Measurements from ENCODE around the gene NR1H2.
"Not testable (repeated sequence)": the region's sequence is repeated elsewhere in the genome, so short reads cannot be mapped to it uniquely, and the experiment has no call there.

The NR1H2 gene

GRCh38 chr19:50379602-50380001 is 3.3 kb downstream of the NR1H2 start:
- DNase-seq = no peak

- DNase-seq = no peak
Measured at GRCh38 chr19:50380137-50380536, 3.9 kb downstream of the NR1H2 start.

DNA sequence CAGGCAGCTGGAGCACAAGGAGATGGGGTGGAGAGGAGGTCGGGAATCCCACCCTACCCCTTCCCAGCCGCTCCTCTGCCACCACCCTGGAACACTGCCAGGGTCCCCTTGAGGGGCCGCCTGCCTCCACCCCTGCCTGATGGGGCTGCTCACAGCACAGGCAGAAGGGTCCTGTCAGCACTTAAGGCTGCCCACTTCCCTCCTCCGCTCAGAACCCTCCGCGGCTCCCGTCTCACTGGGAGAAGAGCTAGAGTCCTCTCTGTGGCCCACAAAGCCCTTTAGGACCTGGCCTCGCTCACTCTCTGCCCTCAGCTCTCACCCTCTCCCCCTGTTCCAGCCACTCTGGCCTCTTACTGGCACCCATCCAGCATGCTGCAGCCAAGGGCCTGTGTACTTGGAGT is 4.5 kb downstream of the NR1H2 start:
- DNase-seq = no peak

- no peak for DNase-seq
Measured at GRCh38 chr19:50381881-50382729, 5.8 kb downstream of the NR1H2 start.

- no peak for DNase-seq
Measured at GRCh38 chr19:50383001-50383851, 7.0 kb downstream of the NR1H2 start.

- DNase-seq = peak; percentile 98
Measured at GRCh38 chr19:50383852-50384684, 7.8 kb downstream of the NR1H2 start, which contains the start of gene POLD1. POLD1 (plus strand) TSS chr19:50384347; CDS start chr19:50398852, 14,505 bp downstream.

- DNase-seq = no peak
Measured at GRCh38 chr19:50384685-50385535, 8.7 kb downstream of the NR1H2 start.

- no peak for DNase-seq
Measured at GRCh38 chr19:50387176-50387867, 11.1 kb downstream of the NR1H2 start.

GRCh38 chr19:50387868-50388245 is 11.6 kb downstream of the NR1H2 start:
- DNase-seq = no peak

- DNase-seq = not testable (repeated sequence)
Measured at GRCh38 chr19:50390295-50390694, 14.0 kb downstream of the NR1H2 start.

DNA sequence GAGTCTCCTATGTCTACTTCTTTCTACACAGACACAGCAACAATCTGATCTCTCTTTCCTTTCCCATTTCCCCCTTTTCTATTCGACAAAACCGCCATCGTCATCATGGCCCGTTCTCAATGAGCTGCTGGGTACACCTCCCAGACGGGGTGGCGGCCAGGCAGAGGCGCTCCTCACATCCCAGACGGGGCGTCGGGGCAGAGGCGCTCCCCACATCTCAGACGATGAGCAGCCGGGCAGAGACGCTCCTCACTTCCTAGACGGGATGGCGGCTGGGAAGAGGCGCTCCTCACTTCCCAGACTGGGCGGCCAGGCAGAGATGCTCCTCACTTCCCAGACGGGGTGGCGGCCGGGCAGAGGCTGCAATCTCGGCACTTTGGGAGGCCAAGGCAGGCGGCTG is 14.7 kb downstream of the NR1H2 start:
- DNase-seq = not testable (repeated sequence)

GRCh38 chr19:50392759-50393158 is 16.5 kb downstream of the NR1H2 start:
- no peak for DNase-seq

DNA sequence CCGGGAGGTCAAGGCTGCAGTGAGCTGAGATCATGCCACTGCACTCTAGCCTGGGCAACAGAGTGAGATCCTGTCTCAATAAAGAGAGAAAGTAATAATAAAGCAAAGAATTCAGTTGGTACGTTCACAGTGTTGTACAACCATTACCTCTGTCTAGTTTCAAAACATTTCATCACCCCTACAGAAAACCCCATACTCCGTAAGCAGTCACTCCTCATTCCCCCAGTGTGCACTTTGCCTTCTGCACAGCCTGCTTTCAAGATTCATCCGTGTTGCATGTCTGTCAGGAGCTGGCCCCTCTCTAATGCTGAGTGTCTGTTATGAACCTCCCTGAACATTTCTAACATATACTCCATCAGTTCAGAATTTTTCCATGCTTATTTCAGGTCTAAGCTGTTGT is 17.3 kb downstream of the NR1H2 start:
- no peak for DNase-seq

DNA sequence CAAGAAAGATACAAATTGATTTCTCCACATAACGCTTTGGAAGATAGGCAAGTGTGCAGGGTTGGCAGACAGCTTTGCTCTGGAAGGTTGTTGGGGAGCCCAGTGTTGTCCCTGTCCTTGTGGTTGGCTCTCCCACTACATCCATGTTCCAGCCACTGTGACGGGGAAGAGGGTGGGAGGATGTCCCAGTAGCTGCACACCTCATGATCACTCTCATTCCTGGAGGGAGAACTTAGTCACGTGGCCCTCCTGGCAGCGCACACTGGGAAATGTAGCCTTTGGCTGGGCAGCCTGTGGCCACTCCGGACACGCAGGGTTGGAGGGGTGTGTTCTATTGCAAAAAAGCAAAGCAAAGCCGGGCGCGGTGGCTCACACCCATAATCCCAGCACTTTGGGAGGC is 17.8 kb downstream of the NR1H2 start:
- no peak for DNase-seq

DNA sequence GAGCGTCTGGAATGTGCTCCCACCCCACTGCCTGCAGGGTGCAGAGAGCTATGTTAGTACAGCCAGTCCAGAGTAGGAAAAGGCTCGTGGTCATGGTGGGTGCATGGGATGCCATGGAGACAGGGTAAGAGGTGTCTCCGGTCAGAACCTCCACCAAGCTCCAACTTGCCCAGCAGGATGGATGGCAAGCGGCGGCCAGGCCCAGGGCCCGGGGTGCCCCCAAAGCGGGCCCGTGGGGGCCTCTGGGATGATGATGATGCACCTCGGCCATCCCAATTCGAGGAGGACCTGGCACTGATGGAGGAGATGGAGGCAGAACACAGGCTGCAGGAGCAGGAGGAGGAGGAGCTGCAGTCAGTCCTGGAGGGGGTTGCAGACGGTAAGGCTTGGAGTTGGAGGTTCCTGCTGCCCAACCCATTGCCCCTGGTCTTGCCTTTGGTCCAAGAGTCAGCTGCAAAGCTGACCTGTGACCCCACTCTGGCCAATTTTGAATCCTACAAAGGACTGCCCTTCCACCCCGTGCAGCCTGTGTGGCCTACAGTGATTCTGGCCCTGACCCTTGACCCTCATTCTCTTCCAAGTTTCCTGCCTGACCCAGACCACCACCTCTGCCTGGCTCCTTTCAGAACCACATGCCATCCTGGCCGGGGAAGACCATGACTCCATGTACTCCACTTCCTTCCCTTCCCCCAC is 22.6 kb downstream of the NR1H2 start:
- no peak for DNase-seq

DNA sequence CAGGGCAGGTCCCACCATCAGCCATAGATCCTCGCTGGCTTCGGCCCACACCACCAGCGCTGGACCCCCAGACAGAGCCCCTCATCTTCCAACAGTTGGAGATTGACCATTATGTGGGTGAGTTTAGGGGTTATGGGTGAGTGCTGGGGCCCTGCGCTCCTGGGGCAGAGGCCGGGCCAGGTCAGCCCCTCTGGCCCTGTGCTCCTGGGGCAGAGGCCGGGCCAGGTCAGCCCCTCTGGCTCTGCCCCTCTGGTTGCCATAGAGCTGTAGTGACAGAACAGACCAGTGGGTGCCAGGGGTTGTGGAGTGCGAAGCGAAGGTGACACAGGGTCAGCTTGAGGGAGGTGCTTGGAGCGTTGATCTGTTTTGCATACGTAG is 23.1 kb downstream of the NR1H2 start:
- no peak for DNase-seq

DNA sequence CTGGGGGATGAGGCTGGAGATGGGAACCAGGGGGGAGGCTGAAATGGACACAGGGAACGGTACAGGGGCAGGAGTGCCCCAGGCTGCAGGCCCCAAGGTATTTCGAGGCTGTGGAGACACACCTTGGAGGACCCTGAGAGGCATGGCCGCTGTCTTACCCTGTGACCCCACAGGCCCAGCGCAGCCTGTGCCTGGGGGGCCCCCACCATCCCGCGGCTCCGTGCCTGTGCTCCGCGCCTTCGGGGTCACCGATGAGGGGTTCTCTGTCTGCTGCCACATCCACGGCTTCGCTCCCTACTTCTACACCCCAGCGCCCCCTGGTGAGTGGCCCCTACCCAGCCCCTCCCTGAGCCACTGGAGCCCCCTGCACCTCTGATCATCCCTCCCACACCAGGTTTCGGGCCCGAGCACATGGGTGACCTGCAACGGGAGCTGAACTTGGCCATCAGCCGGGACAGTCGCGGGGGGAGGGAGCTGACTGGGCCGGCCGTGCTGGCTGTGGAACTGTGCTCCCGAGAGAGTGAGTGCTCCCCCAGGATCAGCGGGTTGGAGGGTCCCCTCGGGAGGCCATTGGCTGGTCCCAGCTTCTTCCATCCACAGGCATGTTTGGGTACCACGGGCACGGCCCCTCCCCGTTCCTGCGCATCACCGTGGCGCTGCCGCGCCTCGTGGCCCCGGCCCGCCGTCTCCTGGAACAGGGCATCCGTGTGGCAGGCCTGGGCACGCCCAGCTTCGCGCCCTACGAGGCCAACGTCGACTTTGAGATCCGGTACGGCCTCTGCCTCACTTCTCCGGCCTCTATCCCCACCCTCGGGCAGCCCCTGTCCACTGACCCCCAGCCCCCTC is 25.6 kb downstream of the NR1H2 start:
- DNase-seq = no peak

DNA sequence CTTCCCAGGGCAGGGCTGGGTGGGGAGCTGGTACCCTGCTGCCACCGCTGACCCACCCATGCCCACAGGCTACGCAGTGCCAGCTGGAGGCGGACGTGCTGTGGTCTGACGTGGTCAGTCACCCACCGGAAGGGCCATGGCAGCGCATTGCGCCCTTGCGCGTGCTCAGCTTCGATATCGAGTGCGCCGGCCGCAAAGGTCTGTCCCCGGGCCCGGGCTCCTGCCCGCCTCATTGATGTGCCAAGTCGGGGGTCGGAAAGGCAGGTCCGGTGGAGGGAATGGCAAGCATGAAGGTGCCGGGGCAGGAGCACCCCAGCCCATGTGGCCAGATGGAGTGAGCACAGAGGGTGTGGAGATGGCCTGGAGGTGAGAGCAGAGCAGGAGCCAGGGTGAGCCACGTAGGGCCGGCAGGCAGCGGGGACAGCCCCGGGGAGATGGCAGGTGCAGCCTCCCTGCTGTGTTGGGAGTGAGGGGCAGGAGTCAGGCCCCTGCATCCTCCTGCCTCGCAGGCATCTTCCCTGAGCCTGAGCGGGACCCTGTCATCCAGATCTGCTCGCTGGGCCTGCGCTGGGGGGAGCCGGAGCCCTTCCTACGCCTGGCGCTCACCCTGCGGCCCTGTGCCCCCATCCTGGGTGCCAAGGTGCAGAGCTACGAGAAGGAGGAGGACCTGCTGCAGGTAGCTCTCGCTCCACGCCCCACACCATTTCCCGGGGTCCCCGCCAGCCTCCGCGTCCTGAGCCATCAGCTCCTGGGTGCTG is 26.5 kb downstream of the NR1H2 start:
- no peak for DNase-seq
